ENCODE results near the gene NOS1AP.

Gene NOS1AP

DNA sequence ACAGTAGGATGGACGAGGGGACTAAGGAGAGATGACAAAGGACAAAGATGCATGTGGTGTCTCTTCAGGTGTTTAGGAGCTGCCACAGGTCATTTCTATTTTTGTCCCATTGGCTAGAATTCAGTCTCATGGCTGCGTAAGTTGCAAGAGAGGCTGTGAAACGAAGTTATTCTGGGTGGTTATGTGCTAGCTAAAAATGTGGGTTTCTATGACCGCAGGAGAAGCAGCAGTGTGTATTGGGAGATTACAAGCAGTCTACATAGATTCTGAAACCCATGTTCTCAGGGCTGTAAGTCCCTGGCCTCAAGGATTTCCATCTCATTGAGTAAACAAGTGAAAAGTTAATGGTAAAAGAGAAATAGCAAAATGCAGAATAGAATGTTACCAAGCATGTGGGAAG is 196.5 kb downstream of the NOS1AP start:
- DNase-seq: no peak

DNA sequence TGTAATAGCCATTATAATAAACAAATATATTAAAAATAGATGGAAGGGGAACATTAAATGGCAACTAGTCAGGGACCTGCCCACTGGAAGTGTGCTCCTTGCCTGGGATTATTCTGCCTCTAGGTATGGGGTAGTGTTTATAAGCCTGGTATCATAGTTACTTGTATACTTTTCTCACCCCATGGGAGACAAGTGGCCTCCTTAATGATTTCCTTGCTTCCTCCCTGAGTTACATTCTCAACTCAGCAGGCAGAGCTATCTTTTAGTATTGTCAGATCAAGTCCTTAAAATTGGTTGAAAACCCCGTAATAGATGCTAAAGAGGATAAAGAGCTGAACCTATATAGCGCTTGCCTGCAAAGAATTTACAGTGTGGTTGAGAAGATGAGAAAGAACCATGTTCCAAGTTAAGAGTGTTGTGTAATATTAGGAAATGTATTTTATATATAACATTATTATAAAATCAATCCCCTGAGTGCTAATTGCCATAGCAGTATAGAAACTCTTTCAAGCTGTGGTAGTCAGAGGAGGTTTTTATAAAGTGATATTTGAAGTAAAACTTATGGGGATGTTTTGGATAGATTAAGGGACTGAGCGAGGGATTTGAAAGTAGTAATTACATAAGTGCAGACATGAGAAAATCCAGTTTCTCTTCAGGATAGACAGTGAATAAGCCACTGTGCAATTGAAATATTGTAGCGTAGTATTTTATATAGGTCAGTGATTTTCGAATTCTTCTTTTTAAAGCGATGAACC is 200.7 kb downstream of the NOS1AP start:
- no peak for DNase-seq

DNA sequence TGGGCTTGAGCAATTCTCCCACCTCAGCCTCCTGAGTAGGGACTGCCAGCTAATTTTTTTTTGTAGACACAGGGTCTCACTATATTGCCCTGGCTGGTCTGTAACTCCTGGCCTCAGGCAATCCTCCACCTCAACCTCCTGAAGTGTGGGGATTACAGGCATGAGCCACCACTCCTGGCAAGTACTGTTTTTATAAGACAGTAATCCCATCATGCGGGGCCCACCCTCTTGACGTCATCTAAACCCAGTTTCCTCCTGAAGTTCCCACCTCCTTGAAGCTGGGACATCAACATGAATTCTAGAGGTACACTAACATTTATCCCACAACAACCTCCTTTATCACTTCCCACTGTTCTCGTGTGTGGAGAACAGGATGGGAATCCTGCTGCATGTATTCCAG is 202.5 kb downstream of the NOS1AP start:
- DNase-seq: no peak

DNA sequence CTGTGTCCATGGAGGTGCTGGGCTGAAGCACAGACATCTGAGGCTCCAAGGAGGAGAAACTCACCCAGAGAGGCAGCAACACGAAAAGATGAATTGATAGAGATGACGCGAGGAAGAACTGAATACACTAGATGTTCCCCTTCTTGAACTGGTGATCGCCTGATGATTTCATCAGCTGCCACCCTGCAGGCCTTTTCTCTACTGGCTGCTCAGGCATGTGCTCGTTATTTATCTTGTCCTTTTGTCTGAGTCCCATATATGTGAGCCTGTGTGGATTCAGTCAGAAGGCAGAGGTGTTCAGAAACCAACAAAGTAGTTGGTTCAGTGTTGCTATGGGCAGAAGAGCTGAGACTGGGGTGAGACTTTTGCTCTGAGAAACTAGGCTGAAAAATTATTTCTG is 202.9 kb downstream of the NOS1AP start:
- DNase-seq: no peak

DNA sequence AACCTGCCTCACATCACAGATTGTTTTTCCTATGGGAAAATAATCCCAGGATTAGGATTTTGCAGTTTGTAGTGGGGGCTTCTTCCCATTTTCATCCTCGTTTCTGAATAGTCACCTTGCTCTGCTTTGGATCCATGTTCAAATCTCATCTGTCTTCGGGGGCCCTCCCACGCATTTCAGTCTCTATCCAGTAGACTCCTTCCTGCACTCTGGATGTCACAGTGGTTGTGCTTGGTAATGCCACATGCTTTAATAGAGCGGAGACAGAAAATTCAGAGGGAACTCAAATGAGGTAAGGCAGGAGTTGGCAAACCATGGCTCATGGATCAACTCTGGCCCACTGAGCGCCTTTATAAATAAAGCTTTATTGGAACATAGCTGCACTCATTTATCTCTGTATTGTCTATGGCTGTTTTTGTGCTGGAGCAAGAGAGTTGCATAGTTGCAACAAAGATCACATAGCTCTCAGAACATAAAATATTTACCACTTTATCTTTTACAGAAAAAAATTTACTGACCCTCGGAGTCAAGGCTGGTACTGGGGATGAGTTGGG is 206.2 kb downstream of the NOS1AP start:
- DNase-seq: no peak

DNA sequence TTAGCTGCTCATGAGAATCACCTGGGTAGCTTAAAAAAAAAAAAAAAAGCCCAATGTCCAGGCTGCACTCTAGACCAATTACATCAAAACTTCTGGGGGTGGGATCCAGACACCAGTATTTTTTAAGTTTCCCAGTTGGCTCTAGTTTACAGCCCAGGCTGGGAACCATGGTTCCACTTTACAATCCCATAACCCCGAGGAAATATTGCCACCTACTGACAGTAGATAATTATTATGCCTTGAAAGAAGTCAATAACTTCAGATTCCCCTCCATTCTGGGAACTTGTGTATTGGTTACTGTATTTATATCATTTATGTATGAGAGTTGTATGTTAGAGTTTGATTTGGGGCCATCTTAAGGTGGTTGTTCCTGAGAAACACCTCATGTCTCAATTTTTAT is 207.0 kb downstream of the NOS1AP start:
- peak; percentile 32 for DNase-seq

DNA sequence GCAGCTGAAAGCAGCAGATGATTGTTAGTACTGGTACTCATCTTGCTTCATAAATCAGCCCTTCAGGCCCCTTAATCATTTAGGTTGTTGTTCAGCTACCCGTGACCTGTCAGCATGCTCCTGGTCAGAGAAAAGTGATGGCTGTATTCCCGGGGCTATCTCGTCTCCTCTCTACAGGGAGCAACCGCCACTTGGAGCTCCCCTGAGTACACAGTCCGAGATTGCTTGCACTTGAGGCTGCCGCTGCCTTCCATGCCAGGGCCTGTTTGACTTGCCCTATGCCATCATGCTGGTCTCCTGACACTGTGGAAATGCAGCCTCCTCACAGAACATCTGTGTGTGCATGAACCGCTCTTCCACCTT is 209.6 kb downstream of the NOS1AP start:
- DNase-seq: peak; percentile 81

DNA sequence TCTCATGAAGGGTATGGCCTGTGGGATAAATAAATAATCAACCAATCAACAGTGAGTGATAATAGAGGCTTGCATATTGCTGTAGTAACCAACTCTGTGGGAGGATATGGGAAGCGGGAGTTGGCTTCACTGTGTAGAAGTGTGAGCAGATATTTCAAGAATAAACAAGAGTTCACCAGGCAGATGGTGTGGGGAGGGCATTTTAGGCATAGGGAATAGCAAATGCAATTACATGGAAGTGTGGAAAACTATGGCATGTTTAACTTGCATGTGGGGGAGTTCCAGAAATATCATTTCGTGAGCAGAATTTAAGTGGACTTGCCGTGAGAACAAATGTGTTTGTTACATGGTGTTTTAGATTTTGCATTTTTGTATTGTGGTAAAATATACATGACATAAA is 211.9 kb downstream of the NOS1AP start:
- DNase-seq: no peak

DNA sequence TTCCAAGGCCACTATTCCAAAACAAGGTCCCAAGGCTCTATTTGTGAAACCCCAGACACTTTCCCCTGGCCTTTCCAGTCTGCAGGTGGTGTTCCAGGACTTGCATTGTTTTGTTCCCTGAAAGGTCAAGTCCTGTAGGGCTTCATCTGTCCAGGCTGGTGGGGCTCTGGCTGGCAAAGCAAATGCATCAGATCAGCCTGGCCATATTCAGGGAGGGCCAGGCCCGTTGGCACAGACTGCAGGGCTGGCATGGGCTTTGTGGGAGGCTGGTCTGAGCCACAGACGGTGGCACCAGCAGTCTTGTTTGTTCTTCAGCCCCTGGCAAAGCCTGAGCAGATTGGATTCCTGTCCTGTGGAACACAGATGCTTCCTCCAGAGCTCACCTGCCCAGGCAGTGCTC is 214.2 kb downstream of the NOS1AP start:
- DNase-seq: no peak

DNA sequence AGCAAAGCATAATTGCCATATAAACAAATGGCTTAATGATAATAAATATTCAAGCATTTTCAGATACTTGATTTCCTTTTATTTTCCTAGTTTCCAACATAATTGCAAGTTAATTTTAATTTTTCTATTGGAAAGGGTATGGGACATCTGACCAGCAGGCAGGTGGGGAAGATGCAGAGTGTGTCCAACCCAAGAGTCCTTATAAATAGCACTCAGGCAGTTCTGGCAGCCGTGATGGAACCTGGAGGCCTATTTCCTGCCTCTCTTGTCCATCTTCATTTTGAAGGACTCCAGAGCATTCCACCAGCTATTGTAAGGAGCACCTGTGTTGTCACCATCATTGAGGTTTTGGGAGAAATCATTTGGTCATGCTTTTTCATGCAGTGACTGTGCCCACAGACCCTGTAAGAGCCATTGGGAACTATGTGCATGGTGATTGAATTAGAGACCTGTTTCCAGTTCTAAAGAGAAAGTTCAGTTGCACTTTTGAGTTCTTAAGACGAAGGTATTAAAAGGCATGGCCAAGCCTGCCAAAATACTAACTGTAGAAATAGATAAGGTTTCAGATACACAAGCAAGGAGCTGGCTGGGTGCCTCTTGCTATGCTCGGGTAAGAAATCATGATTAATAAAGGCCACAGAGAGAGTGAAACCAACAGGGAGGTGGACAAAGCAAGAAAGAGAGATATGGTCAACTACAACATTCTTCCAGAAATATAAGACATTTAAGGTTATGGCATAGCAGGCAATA is 214.9 kb downstream of the NOS1AP start:
- DNase-seq: no peak

DNA sequence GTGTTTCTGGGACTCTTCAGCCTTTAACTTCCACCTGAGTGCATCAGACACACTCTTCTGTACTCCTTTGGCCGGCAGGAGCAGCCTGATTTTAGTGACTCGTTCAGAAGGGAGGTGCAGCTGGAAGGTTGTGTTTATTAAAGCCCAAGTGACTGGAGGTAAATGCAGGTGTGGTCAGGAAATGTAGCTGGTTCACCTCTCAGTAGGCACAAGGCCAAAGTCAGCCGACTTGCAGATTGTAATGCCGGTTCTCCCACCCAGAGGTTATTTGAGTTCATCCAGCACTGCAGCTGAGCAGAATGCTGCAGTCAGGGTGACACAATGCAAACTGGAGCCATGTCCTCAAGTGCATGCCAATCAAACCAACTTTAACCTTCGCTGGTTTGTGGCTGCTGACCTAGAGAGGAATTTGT is 215.7 kb downstream of the NOS1AP start:
- peak; percentile 46 for DNase-seq

DNA sequence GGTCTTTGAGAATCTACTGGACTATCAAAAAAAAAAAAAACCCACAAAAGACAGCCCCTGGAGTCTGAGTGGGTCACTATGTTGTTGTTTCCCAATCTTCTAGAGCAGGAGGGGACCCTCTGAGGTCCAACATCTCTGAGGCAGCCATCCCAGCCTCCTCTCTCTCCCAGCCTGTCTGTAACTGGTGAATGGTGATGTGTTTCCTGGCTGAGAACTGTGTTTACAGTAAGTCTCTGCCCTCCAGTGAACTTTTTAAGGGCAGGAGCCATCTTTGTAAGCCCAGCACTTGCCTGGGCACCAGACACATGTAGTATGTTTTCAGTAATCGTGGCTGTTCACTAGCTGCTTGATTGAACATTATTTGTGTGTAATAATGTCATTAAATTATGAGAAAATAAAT is 221.5 kb downstream of the NOS1AP start:
- DNase-seq: no peak

DNA sequence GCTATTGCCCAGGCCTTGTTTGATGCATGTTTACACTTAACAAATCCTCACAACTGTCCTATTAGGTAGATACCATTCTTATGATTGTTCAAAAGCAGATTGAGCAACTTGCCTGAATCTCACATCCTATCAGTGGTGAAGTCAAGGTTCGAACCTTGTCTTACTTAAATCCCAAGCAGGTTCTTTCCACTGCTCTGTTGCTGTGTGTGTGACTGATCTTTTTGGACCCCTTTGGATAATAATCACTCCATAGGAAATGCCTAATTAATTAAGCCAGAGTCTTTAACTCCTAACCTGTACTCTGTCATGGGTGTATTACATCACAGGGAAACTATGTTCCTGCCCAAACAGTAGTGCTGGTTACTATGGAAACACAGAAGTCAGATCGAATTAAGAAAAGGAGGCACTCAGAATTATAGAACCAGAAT is 222.9 kb downstream of the NOS1AP start:
- no peak for DNase-seq

DNA sequence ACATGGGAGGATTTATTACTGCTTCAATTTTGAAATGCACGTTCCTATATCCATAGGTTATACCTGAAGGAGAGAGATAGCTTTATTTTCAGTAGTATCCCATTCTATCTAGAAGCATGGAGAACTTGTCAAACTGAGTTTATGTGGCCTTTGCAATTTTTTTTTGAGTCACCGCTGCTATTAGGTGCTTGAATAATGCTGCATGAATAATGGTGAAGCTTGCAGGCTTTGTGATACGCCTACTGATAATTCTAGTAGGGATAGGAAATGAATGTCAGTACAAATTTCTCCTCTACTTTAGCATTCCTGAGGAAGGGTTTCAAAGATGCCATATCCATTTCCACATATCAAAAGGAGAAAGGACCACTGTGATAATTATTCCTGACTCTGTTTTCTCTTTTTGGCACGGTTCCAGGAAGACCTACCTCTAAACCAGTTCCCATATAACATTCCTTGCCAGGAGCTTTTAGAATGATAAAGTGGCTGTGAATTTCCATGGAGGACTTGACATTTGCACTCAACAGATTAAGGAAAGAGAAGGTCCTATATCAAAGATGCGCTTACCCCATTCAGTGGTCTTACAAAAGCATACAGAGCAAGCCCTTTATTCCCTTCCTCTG is 223.7 kb downstream of the NOS1AP start:
- DNase-seq: no peak

DNA sequence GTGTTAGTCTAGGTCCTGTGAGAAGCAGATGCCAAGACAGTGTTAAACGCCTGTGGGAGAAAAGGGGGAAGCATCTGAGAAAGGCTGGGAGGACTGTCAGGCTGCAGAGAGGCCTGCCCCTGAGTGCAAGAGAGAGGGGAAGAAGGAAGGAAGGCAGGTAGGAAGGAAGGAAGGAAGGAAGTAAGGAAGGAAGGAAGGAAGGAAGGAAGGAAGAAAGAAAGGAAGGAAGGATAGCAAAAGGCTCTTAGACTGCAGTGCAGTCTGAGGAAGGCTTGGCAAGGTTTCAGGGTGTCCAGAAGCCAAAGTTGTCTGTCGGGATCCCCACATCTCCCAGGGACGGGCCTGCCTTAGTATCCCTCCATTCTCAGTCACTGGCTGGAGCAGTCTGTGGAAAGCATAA is 224.5 kb downstream of the NOS1AP start:
- no peak for DNase-seq

DNA sequence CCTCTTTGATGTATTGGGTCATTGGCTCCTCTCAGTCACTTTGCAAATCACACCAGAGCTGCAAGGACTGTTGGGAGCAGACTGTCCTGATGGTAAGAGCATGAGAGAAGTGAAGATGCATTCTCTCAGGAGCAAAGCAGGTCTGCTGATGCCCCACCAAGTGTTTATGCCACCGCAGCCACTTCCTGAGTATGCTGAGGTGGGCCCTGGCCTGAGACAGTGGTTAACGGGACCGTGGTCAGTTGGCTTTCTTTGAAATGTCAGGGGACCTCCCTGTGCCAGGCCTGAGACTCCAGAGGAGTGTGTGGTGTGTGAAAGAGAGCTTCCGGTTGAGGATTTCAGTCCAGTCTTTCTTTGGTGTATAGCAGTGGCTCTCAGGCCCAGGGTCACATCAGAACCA is 227.7 kb downstream of the NOS1AP start:
- no peak for DNase-seq

DNA sequence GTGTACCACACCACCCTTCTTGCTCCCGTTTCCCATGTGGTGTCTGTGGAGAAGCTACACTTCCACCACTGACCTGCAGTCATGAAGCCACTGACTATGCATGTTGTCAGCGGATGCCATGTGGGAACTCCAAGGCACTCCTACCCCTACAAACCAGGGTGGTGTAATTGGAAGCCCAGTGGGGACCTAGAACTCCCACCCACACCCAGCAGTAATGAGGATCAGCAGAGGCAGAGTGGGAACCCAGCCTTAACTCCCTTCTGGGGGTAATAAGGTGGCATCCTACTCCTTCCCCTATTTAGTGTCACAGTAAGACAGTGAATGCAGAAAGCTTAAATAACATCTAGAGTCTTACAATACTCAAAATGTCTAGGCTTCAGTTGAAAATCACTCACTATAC is 228.8 kb downstream of the NOS1AP start:
- no peak for DNase-seq

DNA sequence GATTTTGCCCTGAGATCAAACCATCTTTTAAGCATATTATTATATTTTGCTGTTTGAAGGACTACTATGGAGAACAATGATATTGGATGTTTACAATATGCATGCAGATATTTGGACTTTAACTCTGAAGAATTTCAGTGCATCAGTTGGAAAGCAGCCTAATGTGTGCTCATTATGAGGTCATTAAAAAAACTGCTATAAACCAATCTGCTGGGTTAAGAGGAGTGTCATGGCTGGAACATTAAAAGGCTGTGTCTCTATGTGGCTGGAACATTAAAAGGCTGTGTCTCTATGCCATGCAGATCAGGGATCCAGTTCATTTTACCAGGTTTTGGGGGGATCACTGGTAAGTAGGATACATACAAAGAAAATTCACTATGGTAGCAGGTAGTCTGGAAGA is 229.5 kb downstream of the NOS1AP start:
- no peak for DNase-seq

DNA sequence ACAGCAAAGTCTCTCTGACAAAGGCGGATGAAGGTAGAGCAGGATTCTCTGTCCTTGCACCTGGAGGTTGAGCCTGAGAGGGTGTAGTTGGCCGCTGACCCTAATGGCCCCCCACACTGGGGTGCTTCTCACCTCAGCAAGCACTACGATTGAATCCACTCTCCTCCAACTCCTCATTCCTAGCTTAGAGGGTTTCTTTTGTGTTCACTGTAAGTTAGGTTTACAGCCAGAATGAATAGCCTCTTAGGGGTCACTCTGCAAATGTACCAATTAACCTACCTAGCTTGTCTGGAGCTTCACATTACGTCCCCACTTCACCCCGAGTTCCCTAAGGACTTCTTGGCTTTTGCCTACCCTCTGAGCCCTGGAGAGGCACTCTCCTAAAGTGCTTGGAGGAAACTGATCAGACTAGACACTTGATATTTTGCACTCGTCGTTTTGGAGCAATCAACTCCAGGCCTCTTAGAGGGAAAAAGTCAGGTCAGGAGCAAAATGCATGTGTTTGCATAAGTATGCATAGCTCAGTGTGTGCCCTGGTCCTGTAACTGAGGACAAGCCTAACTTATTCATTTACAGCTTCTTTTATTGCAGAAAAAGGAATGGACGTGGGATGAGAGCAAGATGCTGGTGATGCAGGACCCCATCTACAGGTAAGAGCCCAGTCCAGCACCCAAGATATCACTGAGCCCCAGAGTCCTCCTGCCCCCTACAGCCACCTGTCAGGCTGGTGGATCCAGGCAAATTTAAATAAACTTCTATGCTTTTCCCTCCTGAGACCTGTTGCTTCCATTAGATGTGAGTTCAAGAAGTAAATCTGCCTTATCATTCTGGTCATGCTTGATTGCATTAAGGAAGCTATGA is 230.8 kb downstream of the NOS1AP start:
- DNase-seq: peak; percentile 38

DNA sequence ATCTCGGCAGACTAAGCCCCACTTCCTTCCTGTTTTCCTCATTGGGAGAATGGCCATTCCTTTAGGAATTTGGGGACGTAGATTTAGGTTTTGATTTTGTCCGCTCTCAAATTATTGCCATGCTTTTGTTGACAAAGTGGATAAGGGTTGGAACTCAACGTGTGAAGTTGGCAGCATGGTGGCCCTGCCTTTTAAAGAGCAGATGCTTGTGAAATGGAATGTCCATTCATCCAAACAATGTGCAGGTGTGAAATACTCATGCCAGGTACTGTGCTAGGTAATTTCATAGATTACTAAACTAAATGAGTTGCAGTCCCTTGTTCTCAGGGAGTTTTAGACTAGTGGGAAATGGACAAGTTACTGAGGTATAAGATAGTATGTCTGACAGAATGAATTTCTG is 232.2 kb downstream of the NOS1AP start:
- DNase-seq: no peak

DNA sequence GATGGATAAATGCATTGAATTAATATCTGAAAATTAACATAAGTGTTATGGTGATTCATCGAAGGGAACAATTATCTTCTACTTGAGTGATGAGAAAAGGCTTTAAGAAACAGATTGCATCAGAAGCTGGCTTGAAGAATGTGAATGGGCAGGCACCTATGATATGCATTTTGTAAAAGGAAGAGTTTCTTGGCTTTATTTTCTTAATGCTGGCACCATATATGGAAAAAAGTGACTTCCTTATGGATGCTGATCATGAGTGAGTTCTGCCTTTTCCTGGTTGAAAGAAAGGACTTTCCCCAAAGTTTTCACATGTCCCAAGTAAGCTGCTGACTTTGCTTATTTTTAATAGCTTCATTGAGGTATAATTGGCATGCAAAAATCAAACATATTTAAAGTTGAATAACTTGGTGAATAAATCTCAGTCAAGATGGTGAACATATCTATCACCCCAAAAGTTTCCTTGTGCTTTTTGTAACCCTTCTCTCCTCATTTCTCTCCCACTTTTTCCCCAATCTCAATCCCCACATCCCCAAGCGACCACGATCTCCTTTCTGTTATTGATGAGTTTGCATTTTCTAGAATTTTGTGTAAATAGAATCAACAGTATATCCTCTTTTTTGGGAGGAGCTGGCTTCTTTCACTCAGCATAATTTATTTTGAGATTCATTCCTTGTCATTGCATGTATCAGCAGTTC is 233.0 kb downstream of the NOS1AP start:
- no peak for DNase-seq

DNA sequence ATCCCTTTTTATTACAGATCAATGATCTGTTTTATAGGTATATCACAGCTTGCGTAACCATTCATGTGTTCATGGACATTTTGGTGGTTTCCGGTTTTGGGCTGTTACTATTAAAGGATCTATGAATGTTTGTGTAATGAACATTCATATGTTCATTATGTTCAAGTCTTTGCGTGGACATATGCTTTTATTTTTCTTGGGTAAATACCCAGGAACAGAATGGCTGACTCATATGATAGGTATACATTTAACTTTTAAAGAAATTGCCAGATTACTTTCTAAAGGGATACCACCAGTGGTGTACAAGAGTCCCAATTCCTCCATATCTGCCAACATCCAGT is 233.5 kb downstream of the NOS1AP start:
- DNase-seq: no peak

Measured in NCI-H1092 treated with DMSO at 0.1 percent for 48 hours (cell line).